Mesodermal cell (in vitro differentiated cells): ENCODE results near the gene FAM168A.
A peak's percentile ranks its signal among the peaks of the same experiment; 100 is the strongest.

Source experiments
- H3K27ac ChIP-seq: 2 replicates; pipeline ENCODE4 v1.7.0; 2013; ENCODE audit warnings: mild to moderate bottlenecking, low read depth, low read length, moderate library complexity; ENCODE audit not compliant: severe bottlenecking
- H3K36me3 ChIP-seq: 2 replicates; pipeline ENCODE4 v1.7.1; 2013; ENCODE audit warnings: mild to moderate bottlenecking, low read length, moderate library complexity; ENCODE audit not compliant: control insufficient read depth, insufficient read depth
- H3K4me1 ChIP-seq: one replicate; pipeline ENCODE4 v1.7.1; 2013; ENCODE audit warnings: mild to moderate bottlenecking, low read length; ENCODE audit not compliant: insufficient read depth, control insufficient read depth, poor library complexity, severe bottlenecking
- H3K4me3 ChIP-seq: 2 replicates; pipeline ENCODE4 v1.7.0; 2013; ENCODE audit warnings: low read length, control low read depth, mild to moderate bottlenecking; ENCODE audit not compliant: insufficient read depth, poor library complexity, severe bottlenecking; ENCODE audit errors: extremely low read depth
- H3K9me3 ChIP-seq: 2 replicates; pipeline ENCODE4 v1.7.1; 2013; ENCODE audit warnings: mild to moderate bottlenecking, low read length, moderate library complexity; ENCODE audit not compliant: control insufficient read depth
- WGBS, 2 experiments: methylation state at CpG; one replicate each; pipeline ENCODE4 v1.1.5; 2013; ENCODE audit warnings: missing lambda C conversion rate in 2 of 2; ENCODE audit not compliant: insufficient coverage in 2 of 2; 5-methylcytosine and 5-hydroxymethylcytosine counted together

FAM168A gene

DNA sequence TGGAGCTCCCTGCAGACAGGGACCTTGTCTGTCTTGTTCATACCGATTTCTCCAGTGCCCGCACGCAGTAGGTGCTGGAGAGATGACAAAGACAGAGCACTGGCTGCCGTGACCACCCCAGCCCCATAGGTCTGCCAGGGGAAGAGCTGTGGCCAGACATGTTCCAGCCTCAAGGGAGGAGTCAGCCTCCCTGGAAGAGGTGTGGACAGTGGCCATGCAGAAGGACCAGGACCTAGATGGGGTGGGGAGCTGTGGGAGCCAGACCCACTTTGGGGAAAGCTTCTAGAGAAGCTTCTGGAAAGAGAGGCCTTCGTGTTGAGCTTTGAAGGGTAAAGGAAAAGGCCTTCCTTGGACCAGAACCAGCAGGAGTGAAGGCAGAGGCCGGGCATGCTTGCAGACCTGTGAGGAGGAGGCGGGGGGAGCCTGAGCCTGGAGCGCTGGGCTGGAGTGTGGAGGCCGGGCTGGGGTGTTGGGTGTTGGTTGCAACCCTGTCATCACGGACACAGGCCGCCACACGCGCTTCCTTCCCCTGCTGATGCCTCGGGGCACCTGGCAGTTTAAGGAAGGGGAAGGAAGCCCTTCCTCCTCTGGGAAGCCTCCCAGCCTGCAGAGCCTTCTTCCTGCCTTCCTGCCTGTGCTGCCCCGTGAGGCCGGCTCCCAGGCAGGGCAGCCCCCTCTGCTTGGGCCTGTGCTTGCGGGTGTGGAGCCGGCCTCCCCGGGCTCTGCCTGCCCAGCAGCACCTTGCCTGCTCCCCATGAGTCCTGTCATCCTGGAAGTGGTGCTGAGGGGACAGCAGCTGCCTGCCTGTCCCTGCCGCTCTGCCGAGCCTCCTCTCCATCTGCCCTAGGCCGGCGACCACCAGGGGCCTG, 209.4 kb downstream of the FAM168A start:
- H3K4me1 ChIP-seq = peaks cover 48% of the 10 kb centered on the region
- H3K27ac ChIP-seq = no peak overlapping the region
- H3K36me3 ChIP-seq = peaks cover 14% of the 10 kb centered on the region
- H3K4me3 ChIP-seq = no peak overlapping the region
- 85 to 89% methylated on average over 10 to 20 of the region's 23 CpGs for WGBS, 2 experiments
- no peaks in the 10 kb centered on the region for H3K9me3 ChIP-seq

DNA sequence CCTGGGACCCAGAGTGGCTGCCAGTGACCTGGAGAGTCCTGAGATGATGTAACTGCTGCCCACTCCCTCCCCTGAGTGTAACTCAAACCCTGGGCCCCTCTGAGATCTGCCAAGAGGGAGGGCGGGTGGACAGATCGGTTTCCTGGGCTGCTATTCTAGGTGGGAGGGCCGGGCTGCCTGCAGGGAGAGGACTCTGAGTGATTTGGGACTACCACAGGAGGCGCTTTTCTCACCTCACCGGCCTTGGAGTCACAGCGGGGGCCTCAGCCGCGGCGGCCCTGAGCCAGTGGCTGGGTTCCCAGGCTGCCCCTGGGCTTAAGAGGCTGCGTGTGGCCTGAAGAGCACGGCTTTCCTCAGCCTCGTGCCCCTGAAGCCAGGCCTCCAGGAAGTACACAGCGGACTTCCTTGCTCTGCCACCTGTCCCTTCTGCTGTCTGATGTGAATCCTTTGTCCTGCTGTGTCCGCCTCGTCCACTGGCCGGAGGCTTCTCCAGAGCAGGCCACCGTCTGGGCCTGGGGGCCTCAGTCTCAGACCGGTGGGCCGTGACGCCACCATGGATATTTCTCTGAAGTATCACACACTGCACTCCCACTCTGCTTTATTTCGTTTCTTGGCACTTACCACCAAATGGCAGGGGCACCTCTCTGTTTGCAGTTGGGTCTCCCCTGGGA, 210.2 kb downstream of the FAM168A start:
- Histone ChIP-seq H3K4me1 (peaks cover 40% of the 10 kb centered on the region), H3K4me3 (no peak overlapping the region), H3K27ac (peak overlapping the region; percentile 33), H3K9me3 (no peaks in the 10 kb centered on the region), H3K36me3 (peaks cover 14% of the 10 kb centered on the region)
- WGBS, 2 experiments = 80 to 84% methylated on average over 18 to 20 of the region's 21 CpGs

DNA sequence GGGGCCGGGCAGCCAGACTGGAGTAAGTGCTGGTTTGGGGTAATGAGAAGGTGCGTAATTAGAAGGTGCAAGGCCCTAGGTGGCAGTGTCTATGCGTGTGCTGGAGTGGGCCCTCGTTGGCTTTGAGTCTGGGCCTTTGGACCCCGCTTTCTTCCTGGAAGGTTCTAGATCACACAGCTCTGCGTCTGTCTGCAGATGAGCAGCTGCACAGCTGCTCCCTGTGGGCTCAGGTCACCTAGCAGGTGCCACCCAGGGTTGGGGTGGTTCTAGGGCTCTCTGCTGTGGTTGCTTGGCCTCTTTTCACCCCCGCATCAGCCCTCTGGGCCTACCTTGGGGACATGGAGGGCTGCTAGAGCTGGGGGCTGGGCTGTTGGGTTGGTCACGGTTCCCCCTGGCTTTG, 211.4 kb downstream of the FAM168A start:
- peaks cover 11% of the 10 kb centered on the region for H3K36me3 ChIP-seq
- H3K4me1 ChIP-seq = peaks cover 37% of the 10 kb centered on the region
- H3K27ac ChIP-seq = no peak overlapping the region
- no peaks in the 10 kb centered on the region for H3K9me3 ChIP-seq
- no peak overlapping the region for H3K4me3 ChIP-seq
- 94 to 98% methylated on average over 5 to 7 of the region's 8 CpGs for WGBS, 2 experiments

DNA sequence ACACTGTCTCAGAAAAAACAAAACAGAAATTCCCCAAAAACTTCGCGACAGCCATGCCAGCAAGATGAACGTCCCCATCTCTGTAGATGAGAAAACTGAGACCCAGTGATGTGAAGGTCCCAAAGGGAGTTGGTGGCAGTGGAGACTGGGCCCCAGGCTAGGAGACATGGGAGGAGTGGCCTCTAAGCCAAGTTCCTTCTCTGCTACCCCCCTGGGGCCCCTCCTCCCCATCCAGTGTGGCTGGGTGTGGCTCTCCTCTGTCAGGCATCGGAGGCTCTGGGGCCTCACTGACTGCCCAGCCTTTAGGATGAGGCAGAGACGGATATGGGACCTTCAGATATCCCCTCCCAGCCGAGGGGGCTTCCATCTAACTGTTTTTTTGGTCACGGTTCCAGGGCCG, 211.9 kb downstream of the FAM168A start:
- H3K36me3 ChIP-seq = peaks cover 11% of the 10 kb centered on the region
- WGBS, 2 experiments = 86 to 93% methylated on average over 5 to 7 of the region's 8 CpGs
- no peak overlapping the region for H3K27ac ChIP-seq
- peaks cover 37% of the 10 kb centered on the region for H3K4me1 ChIP-seq
- no peak overlapping the region for H3K4me3 ChIP-seq
- H3K9me3 ChIP-seq = no peaks in the 10 kb centered on the region

DNA sequence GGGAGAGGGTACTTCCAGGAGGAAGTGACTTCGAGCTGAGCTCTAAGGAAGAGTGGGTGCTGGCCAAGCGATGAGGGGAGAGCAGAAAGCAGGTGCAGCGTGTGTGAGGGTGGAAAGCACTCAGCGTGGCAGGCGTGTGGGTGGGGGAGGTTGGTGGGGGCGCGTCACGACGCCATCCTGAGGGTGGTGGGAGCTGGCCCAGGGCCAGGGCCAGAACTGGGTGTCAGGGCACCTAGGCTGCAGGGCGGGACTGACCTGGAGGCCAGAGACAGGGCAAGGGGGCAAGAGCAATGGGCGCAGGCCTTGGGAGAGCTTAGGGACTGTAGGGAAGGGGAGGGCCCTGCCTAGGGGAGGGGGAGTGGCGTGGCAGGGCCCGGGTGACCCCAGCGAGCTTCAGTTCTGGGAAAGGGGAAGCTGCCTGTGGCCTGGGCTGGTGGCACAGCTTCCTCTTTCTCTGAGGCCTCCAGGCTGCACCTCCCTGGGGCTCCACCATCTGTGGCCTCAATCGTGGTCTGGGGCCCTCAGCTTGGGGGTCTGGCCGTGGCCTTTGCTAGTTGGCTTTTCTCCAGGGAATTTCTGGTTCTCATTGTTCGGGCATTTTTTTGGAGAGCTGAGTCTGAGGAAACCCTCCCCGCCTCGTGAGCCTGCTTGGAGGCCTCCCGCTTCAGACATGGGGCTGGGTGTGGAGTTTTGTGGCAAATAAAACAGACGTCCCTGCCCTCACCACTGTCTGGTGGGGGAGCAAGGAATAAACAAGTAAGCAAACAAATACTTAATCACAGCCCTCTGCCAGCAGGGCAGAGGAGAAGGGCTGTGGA, 212.8 kb downstream of the FAM168A start:
- H3K36me3 ChIP-seq = peaks cover 5% of the 10 kb centered on the region
- H3K4me3 ChIP-seq = no peak overlapping the region
- WGBS, 2 experiments = 81 to 90% methylated on average over 15 to 16 of the region's 21 CpGs
- H3K9me3 ChIP-seq = no peaks in the 10 kb centered on the region
- H3K27ac ChIP-seq = peak overlapping the region; percentile 23
- H3K4me1 ChIP-seq = peaks cover 40% of the 10 kb centered on the region

DNA sequence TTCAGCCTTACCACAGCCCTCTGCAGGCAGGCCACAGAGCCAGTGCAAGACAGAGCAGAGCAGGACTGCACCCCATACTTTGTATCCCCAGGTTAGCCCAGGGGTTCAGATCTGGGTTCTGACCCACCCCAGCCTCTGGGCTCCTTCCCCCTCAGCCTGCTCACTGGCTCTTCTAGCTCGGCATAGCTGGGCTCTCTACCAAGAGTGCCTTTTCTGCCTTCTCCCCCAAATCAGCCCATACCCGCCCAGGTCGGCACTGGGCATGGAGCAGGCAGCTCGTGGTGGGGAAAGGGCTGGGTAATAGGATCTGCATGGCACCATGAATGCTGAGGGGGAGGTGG, 213.4 kb downstream of the FAM168A start:
- WGBS, 2 experiments = 86 to 100% methylated on average over 1 to 3 of the region's 4 CpGs

DNA sequence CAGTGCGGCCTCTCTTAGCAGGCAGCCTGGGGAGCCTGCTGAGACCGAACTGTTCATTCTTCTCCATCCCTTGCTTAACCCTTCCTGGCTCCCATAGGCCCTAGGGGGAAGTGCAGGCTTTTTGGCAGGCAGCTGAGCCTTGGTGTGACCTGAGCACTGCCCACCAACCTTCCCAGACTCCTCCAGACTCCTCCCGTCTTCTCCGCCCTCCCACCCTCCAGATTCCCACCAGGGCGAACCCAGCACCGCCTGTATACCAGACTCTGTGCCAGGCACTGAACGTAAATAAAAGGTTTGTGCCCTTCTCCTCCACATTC, 213.8 kb downstream of the FAM168A start:
- WGBS, 2 experiments = 93 to 95% methylated on average over 3 to 7 of the region's 7 CpGs
- H3K9me3 ChIP-seq = no peaks in the 10 kb centered on the region
- no peak overlapping the region for H3K4me3 ChIP-seq
- H3K36me3 ChIP-seq = peaks cover 3% of the 10 kb centered on the region
- H3K27ac ChIP-seq = no peak overlapping the region
- H3K4me1 ChIP-seq = peaks cover 40% of the 10 kb centered on the region

More for the DNA sequence above, 213.4 kb downstream of the FAM168A start:
- Histone ChIP-seq H3K27ac (no peak overlapping the region), H3K4me3 (no peak overlapping the region), H3K9me3 (no peaks in the 10 kb centered on the region), H3K36me3 (peaks cover 3% of the 10 kb centered on the region), H3K4me1 (peaks cover 40% of the 10 kb centered on the region)

DNA sequence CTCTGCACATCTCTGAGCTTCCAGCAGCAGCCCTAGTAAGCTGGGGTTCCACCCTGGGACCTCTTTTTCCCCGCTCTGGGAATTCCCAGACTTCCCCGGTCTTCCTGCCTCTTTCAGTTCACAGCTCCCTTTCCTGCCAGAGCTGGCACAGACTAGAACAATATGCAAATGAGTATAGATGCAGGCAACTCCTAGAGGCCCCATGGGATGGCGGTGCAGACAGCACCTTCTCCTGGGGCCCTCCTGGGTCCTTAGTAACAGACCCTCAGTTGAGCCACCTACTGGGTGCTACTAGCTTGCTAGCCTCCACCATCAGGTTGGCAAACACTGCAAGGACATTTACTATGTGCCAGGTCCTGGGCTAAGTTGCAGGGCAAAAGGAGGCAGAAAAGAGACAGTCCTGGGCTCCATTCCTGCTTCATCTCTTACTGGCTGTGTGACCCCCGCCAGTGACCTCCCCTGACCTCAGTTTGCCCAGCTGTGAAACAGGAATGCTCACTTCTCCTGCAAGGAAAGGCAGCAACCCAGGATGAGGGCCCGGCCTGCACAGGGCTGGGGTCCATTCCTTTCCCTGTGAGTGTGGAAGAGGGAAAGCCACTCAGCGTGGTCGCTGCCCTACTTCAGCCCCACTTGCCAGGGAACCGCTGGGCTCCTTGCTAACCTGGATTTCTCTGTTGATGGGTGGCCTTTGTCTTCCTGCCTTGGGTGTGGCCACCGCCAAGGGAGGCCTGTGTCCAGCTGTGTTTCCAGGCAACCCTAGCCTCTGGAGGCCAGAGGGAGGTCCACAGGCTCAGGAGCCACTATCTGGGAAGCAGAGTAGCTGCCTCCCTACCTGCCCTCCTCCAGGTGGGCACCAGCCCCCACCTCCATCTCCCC, 214.4 kb downstream of the FAM168A start:
- WGBS, 2 experiments = 74 to 88% methylated on average over 7 of the region's 9 CpGs
- Histone ChIP-seq H3K9me3 (no peaks in the 10 kb centered on the region), H3K4me3 (no peak overlapping the region), H3K36me3 (peaks cover 3% of the 10 kb centered on the region), H3K4me1 (peaks cover 36% of the 10 kb centered on the region), H3K27ac (no peak overlapping the region)

DNA sequence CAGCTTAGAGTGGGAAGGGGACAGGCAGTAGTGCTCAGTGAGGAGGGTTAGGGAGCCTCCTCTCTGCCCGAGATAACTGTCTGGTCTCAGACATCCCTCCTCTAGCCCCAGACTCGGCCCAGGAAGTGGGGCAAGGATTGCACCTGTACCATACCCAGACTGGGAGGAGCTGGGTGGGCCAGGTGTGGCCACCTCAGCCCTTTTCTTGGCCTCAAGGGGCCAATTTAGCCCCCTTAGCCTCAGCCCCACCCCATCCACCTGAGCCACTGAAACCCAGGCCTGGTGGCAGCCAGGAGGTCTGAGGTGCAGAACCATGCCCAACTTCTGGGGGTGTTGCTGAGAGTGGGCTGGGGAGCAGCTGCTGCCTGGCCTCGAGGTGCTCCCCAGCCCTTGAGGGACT, 215.2 kb downstream of the FAM168A start:
- Histone ChIP-seq H3K4me1 (peaks cover 38% of the 10 kb centered on the region), H3K9me3 (no peaks in the 10 kb centered on the region), H3K27ac (no peak overlapping the region), H3K36me3 (peaks cover 3% of the 10 kb centered on the region), H3K4me3 (no peak overlapping the region)
- WGBS, 2 experiments = 96% methylated on average over 2 of the region's 3 CpGs; no CpG with 5 or more reads in 1 of the 2 experiments

DNA sequence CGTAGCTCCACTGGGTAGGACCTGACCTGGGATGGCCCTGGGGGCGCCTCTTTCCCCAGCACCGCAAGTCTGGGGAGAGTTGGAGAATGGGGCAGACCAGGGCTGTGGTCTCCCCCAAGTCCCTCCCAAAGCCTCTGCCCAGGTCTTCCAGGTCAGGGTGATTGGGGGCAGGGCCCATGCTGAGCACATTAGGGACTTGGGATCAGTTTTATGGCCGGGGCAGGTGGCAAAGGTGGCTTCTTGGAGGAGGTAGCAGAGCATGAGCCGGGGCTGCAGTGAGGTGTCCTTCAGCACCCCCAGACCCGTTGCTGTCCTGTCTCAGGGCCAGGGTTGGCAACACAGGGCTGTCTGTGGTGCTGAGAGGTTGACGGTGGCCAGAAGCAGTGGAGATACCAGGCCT, 215.7 kb downstream of the FAM168A start:
- Histone ChIP-seq H3K27ac (no peak overlapping the region), H3K9me3 (no peaks in the 10 kb centered on the region), H3K4me1 (peaks cover 37% of the 10 kb centered on the region), H3K36me3 (peaks cover 3% of the 10 kb centered on the region), H3K4me3 (no peak overlapping the region)
- WGBS, 2 experiments = 97 to 100% methylated on average over 3 to 4 of the region's 7 CpGs
